ENCODE measurements around the gene ZNF506.
A peak's percentile ranks its signal among the peaks of the same experiment; 100 is the strongest.
"Not testable (repeated sequence)": the region's sequence is repeated elsewhere in the genome, so short reads cannot be mapped to it uniquely, and the experiment has no call there.

ZNF506 gene

DNA sequence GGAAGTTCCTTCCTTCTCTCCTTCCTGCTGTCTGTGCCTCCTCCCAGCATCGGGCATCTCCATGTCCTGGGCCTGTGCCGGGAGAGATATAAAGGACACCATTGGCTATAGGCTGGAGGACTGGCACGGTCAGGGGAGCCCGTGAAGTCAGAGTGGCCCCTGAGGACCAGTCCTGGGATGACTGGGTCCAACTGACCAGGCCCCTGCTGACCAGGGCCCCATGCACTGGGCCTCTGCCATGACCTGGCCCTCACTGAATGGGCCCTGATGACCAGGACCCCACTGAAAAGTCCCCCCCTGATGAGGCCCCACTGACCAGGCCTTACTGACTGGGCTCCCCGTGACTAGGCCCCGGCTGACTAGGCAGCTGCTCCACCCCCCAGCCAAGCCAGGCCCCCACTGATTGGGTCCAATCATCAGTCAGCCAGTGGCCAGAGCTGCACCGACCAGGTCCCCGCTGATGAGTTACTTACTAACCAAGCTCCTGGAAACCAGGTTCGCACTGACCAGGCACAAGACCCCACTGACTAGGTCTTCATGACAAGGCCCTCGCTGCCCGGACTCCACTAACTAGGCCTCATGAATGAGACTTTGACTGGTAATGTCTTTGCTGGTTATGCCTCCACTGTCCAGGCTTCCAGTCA is 68.7 kb downstream of the ZNF506 start:
- no peaks in the 10 kb centered on the region for H3K9me3 Mint-ChIP-seq
- no peak overlapping the region for H3K4me3 Mint-ChIP-seq
- no peak for ATAC-seq
- H3K27ac Mint-ChIP-seq, result no peak overlapping the region
- no peak for DNase-seq
- no peaks in the 10 kb centered on the region for H3K27me3 Mint-ChIP-seq
- no peaks in the 10 kb centered on the region for H3K4me1 Mint-ChIP-seq

DNA sequence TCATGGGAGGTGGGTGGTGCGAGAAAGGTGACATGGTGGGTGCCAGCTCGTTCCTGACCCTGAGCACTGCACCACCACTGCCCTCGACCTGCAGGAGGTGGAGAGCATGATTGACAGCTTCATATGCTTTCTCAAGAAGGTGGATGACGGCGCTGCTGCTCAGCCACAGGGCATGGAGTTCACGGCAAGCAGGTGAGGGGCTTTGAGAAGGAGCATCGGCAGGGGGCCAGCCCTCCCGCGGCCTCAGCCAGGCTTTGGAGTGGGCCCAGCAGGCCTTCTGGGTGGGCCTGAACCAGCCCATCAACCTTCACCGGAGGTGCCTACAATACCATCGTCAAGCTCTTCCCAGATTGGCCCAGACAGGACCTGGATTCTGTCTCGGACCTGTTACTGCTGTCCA is 69.7 kb downstream of the ZNF506 start:
- Mint-ChIP-seq H3K4me1 (no peaks in the 10 kb centered on the region), H3K9me3 (no peaks in the 10 kb centered on the region), H3K4me3 (no peak overlapping the region), H3K27me3 (no peaks in the 10 kb centered on the region), H3K27ac (no peak overlapping the region)
- ATAC-seq, result no peak
- no peak for DNase-seq

DNA sequence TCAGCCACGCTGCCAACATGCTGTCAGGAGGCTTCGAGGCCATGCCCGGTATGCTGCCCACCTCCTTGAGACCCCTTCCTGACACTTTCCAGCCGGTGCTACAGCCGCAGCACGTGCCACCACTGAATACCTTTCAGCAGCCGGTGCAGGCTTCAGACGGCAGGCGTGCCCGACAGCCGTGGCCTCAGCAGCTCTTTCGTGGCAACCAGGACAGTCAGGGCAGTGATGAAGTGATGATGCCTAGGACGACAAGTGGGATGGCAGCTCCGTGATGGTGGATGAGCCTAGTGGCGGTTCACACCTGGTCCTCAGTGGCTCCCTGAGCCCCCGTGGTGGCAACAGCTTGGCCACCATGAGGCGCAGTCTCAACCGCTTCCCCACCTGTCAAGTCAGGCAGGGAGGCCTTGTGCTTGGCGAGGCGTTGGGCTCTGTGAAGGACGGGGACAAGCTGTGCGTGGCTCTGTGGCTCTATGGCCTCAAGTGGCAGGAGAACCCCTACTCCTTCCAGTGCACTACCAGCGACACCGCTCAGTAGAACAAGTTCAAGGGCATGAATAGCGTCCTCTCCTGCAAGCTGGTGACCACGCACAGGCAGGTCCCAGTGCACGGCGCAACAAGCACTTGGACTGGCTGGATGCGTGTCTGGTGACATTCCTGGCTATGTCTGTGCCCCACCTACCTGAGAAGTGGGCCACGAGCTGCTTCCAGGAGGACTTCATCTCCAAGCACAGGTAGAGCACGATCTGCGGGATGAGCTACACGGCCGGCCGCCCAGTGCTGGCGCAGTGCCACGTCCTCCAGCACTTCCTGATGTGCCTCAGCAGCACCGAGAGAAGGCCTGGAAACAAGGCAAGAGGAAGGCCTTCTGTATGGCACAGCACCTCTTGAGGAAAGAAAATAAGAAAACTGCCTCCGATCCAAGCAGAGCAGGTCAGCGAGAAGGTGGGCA is 70.4 kb downstream of the ZNF506 start:
- H3K27ac Mint-ChIP-seq, result no peak overlapping the region
- no peaks in the 10 kb centered on the region for H3K27me3 Mint-ChIP-seq
- DNase-seq, result no peak
- ATAC-seq, result no peak
- H3K4me3 Mint-ChIP-seq, result no peak overlapping the region
- no peaks in the 10 kb centered on the region for H3K9me3 Mint-ChIP-seq
- no peaks in the 10 kb centered on the region for H3K4me1 Mint-ChIP-seq

DNA sequence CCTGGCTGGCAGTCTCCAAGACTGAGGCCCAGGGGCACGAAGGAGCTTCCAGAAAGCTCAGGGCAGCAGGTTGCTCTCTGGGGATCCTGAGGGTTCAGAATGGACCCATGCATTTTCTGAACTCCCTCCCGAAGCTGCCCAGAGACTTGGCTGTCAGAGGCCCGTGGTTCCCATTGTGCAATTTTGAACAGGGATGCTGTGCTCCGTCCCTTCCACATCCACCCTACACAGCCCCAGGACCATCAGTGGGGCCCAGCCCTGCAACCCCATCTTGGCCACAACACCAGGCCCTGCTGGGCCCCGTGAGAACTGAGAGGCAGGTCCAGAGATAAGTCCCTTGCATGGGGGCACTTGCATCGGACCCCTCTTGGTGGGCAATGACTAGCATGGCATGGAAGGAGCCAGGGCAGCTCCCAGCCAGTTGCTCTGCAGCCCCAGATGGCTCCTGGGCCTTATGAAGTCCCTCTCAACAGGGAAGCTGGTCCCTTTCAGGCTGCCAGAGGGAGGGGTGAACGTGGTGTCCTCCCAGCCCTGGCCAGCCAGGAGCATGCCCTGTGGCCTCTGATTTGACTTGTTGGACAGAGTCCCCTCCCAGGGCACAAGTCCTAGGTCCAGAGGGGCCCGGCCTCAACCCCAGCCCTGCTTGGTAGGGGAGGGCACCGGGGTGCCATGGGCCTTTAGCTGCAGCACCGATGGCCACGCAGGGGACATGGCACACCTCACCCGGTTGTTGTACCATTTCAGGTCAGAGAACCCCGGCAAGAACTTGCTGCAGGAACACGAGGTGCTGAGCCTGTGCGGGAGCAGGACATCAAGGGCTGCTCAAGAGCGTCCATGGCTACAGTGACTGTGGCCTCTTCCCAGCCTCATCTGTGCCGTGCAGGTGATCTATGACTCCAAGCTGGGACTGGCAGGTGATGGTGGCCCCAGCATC is 71.4 kb downstream of the ZNF506 start:
- H3K9me3 Mint-ChIP-seq, result no peaks in the 10 kb centered on the region
- no peak overlapping the region for H3K4me3 Mint-ChIP-seq
- H3K4me1 Mint-ChIP-seq, result no peaks in the 10 kb centered on the region
- ATAC-seq, result no peak
- H3K27ac Mint-ChIP-seq, result peak overlapping the region in 1 of 2 donors; percentile 34
- DNase-seq, result no peak
- no peaks in the 10 kb centered on the region for H3K27me3 Mint-ChIP-seq

DNA sequence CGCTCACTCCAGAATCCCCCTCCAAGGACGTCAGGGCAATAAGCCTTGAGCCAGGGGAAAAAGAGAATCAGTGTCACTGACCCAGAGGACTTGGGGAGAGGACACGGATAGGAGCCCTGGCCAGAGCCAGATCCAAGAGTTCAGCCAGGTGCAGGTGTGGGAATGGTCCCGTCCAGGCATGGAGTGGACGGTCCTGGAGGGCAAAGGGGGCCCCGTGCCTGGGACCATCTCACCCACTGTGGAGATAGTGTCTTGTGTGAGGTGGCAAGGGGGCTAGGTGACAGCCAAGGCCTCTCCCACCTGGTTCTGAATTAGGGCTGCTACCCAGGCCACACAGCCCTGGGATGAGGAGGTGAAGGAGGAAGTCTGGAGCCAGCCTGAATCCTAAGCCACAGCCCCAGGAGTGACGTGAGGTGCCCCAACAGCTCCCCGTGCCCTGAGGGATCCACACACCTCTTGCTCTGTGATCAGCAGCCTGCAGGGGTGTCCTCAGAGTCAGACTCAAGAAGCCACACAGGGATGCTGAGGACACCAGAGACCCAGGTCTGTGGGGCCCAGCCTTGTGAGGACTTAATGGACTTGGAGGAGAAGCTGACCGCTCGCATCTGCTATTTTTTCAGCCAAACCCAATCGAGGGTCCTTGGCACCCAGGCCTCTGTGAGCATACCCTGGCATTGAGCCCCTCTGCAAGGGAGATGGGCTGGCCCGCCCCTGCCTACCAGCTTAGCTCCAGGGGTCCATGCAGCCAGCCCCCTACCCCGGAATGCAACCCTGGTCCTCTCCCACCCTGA is 72.2 kb downstream of the ZNF506 start:
- no peak for ATAC-seq
- Mint-ChIP-seq H3K27me3 (no peaks in the 10 kb centered on the region), H3K27ac (no peak overlapping the region), H3K4me1 (no peaks in the 10 kb centered on the region), H3K4me3 (no peak overlapping the region), H3K9me3 (no peaks in the 10 kb centered on the region)
- no peak for DNase-seq

DNA sequence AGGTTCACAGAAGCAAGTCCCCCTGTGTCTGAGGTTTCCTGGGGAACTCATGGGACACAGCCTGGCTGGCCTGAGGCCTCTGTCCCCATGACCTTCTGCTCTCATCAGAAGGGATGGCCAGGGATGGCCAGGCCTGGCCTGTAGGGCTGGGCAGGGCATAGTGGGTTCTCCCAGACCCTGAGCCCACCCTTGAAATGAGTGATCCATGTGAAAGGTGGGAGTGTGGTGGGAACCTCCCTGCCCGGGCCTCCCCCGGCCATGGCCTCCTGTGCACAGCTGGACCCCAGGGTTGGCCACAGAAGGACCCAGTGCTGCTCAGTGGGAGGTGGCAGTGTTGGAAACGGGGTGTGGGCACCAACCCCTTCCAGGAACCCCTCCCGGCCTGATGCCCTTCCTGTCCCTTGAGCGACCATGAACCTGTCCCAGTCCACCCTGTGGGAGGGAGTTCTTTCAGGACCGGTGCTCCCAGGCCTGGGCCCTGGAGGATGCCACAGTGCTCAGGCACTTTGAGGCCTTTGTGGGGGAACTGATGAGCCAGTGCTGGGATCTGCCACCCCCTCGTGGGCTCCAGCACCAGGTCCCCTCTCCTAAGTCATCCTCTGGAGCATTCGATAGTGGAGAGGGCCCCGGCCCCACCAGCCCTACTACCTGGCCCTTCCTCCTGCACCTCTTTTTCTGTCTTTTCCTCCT is 73.2 kb downstream of the ZNF506 start:
- H3K4me3 Mint-ChIP-seq, result no peak overlapping the region

DNA sequence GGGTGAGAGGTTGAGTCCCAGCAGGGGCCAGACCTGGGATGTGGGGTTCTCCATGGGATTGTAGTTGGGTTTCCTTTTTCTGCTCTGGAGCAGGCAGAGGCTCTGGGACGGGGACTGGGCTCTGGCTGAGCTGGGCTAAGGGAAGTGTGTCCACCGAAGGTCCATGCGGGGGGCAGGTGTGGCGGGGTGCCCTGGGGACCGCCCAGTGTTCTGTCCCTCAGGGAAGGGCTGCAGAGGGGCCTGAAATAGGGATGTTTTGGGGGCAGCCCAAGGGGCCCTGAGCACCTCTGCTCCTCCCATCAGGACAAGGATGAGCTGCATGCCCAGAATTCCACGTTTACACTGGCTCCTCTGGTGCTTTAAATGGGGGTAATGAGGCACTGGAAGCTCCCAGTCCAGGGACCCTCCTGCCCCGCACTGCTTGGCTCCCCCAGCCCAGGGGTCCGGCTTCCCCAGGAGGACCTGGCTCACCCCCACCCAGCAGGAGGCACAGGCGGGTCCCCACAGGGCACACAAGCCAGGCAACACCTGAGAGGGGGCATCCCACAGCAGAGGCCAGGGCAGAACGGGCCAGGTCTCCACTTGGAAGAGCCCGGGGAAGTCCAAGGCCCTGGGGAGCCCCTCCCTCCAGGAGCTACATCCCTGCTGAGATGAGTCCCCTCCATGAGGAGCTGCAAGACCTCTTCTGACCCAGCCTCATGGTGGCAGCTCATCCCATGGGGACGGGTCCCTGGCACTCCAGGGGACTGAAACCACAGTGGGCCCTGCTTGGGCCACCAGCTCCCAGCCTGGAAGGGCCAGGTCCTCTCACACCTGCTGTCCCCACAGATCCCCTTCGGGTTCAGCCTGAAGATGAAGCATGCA is 74.0 kb downstream of the ZNF506 start:
- Mint-ChIP-seq H3K9me3 (no peaks in the 10 kb centered on the region), H3K4me1 (no peaks in the 10 kb centered on the region), H3K27me3 (no peaks in the 10 kb centered on the region), H3K27ac (peak overlapping the region in 1 of 2 donors; percentile 71), H3K4me3 (no peak overlapping the region)
- ATAC-seq (no peak), DNase-seq (no peak)

More for the DNA sequence above, 73.2 kb downstream of the ZNF506 start:
- no peak for ATAC-seq
- no peaks in the 10 kb centered on the region for H3K4me1 Mint-ChIP-seq
- DNase-seq, result no peak
- no peaks in the 10 kb centered on the region for H3K9me3 Mint-ChIP-seq
- H3K27ac Mint-ChIP-seq, result peak overlapping the region in 1 of 2 donors; percentile 78
- H3K27me3 Mint-ChIP-seq, result no peaks in the 10 kb centered on the region

DNA sequence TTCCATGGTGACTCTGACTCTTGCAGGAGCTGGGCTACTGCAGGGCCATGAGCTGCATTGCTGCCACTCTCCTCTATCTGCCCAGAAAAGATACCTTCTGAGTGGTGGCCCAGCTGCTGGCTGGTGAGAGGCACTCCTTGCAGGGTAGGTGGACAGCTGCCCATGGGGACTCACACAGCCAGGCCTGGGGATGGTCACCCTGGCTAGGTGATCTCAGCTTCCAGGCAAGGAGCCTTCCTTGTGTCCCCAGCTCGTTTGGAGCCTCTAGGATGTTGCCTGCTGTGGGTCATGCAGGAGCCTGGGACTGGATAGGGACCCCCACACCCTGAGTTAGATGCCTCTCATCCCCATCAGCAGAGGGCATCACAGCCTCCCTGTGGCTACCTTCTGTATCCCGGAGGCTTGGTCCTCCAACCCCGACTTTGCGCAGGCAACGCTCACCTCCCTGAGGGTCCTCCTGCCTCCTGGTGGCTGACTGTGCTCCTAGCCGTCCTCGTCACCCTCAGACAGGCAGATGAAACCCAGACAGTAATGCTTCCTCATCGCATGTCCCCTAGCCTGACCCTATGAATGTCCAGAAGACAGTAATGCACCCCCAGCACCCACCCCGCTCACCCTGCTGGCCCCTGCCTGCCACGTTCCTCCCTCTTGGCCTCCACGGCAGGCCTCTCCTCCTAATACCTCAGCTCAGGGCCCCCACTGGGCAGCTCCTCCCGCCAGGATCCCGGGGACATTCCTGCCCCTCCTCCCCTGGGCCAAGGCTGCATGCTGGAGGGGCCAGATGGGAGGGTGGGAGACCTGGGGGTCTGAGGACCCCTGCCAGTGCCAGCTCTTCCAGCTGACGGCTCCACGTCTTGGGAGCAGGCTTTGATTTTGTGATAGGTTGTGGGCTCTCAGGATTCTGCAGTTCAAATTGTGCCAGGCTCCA is 75.0 kb downstream of the ZNF506 start:
- no peaks in the 10 kb centered on the region for H3K27me3 Mint-ChIP-seq
- H3K4me3 Mint-ChIP-seq, result no peak overlapping the region
- H3K27ac Mint-ChIP-seq, result peak overlapping the region in 1 of 2 donors; percentile 71
- ATAC-seq (no peak), DNase-seq (no peak)
- no peaks in the 10 kb centered on the region for H3K9me3 Mint-ChIP-seq
- H3K4me1 Mint-ChIP-seq, result no peaks in the 10 kb centered on the region

DNA sequence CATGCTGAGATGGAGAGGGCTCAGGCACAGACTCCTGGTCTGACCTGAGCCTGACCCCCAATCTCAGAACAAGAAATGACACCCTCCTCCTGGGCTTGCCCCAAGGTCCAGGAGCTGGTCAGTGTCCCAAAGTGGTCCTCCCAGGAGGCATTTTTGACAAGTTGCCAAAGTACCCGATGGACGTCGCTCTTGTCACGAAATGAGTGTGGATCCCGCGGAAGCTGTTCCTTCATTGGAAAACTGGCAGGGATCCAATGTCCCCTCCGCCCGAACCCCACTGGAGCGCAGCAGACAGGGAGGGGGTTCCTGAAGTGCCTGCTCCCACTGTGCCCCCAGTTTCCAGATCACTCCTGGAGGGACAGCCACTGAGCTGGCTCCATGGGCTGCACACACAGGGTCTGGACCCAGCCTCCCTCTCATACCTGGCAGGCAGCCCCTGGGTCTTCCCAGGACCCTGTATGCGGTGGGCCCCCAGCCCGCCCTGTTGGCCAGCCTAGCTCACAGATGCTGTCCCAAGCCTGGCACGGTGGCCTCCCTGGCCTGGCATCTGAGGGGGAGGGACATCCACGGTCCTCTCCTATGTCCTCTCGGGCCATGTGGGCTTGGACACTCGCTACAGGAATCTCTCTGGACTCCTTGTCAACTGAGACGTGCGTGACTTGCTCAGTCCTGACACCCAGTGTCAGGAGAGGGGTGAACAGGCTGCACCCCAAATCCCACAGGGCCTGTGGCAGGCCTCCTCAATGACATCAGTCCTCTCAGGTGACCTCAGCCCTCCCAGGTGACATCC is 75.9 kb downstream of the ZNF506 start:
- no peaks in the 10 kb centered on the region for H3K27me3 Mint-ChIP-seq
- ATAC-seq, result peak; percentile 51
- no peak overlapping the region for H3K27ac Mint-ChIP-seq

DNA sequence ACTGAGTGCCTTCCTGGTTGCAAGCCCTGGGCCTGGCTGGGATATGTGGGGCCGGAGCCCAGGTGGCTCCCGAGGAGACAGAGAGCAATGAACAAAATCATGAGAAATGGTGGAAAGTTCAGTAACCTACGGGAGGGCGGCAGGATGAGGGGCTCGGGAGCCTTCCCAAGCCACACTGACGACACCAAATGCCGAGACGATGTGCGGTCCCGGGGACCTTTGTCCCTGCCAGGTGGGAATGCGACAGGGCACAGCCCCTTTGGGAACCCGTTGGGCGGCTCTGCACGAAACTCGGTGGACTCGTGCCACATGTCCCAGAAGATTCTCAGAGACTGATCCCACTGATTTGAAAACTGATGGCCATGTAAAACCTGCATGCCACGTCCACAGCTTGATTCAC is 76.9 kb downstream of the ZNF506 start:
- Mint-ChIP-seq H3K4me1 (no peaks in the 10 kb centered on the region), H3K27me3 (no peaks in the 10 kb centered on the region)

More for the DNA sequence above, 75.9 kb downstream of the ZNF506 start:
- no peak overlapping the region for H3K4me3 Mint-ChIP-seq
- no peak for DNase-seq
- H3K9me3 Mint-ChIP-seq, result no peaks in the 10 kb centered on the region
- H3K4me1 Mint-ChIP-seq, result no peaks in the 10 kb centered on the region

DNA sequence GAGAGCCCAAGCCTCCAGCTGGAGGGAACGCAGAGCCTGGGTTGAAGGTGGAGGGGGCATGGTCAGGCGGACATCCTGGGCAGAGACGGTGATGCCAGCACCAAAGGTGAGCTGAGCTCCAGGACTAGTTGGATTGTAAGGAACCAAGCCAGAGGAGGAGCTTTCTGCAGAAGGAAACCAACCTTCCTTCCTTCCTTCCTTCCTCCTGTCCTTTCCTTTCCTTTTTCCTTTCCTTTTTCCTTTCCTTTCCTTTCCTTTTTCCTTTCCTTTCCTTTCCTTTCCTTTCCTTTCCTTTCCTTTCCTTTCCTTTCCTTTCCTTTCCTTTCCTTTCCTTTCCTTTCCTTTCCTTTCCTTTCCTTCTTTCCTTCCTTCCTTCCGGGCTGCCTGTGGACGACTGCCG is 77.6 kb downstream of the ZNF506 start:
- peak overlapping the region in 1 of 2 donors; percentile 2 for H3K27ac Mint-ChIP-seq
- not testable (repeated sequence) for H3K27me3 Mint-ChIP-seq, H3K4me1 Mint-ChIP-seq, H3K9me3 Mint-ChIP-seq, H3K4me3 Mint-ChIP-seq, DNase-seq, ATAC-seq

More for the DNA sequence above, 76.9 kb downstream of the ZNF506 start:
- Mint-ChIP-seq H3K9me3 (no peaks in the 10 kb centered on the region), H3K27ac (no peak overlapping the region), H3K4me3 (no peak overlapping the region)
- ATAC-seq (no peak), DNase-seq (no peak)

DNA sequence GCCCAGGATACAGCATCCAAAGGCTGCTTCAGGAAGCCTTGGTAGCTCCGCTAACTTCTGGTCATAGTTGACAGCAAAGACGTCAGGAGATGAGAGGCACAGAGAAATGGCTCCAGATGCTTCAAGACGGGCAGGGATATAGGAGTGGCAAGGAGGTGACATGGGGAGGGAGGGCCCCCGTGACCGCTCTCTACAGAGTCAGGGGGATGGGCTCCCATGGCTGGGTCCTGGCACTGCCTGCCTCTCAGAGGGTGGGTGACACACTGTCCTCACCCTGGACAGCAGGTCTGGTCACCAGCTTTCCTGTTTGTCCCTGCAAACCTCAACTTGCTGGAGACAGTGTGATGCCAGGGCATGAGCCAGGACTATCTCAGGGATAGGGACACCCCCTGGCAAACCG is 78.4 kb downstream of the ZNF506 start:
- H3K9me3 Mint-ChIP-seq, result no peaks in the 10 kb centered on the region
- no peaks in the 10 kb centered on the region for H3K4me1 Mint-ChIP-seq
- no peak overlapping the region for H3K27ac Mint-ChIP-seq
- no peaks in the 10 kb centered on the region for H3K27me3 Mint-ChIP-seq
- no peak overlapping the region for H3K4me3 Mint-ChIP-seq
- DNase-seq (no peak), ATAC-seq (no peak)
